GM18861 (cell line): ENCODE data around the gene KIDINS220.

ENCODE experiments used
- ATAC-seq: cut with Tn5 transposase; IDR thresholded peaks from one replicate; pipeline ENCODE4 v1.9.1; 2021; ENCODE audit not compliant: unreplicated experiment

The KIDINS220 gene

GRCh38 chr2:8805278-8806210 lies 31.9 kb downstream of the KIDINS220 start:
- no peak for ATAC-seq

- ATAC-seq: peak; percentile 98
These were observed 33.6 kb downstream of the KIDINS220 start for GRCh38 chr2:8803658-8804379.

- no peak for ATAC-seq
These were observed 34.7 kb downstream of the KIDINS220 start for GRCh38 chr2:8802741-8803140.

GRCh38 chr2:8800821-8801220 lies 36.6 kb downstream of the KIDINS220 start:
- ATAC-seq: no peak

- ATAC-seq: no peak
These were observed 37.2 kb downstream of the KIDINS220 start for GRCh38 chr2:8800218-8800617.

GRCh38 chr2:8799004-8799403 lies 38.4 kb downstream of the KIDINS220 start:
- ATAC-seq: no peak

- no peak for ATAC-seq
These were observed 39.0 kb downstream of the KIDINS220 start for GRCh38 chr2:8798393-8798792.

- ATAC-seq: no peak
These were observed 39.7 kb downstream of the KIDINS220 start for GRCh38 chr2:8797682-8798081.

- ATAC-seq: no peak
These were observed 40.4 kb downstream of the KIDINS220 start for GRCh38 chr2:8796878-8797550.

- ATAC-seq: no peak
These were observed 41.0 kb downstream of the KIDINS220 start for GRCh38 chr2:8796315-8796848.

- no peak for ATAC-seq
These were observed 42.2 kb downstream of the KIDINS220 start for GRCh38 chr2:8794923-8795825.

GRCh38 chr2:8790739-8791162 lies 46.7 kb downstream of the KIDINS220 start:
- peak; percentile 44 for ATAC-seq

GRCh38 chr2:8786463-8786862 lies 51.0 kb downstream of the KIDINS220 start:
- no peak for ATAC-seq

GRCh38 chr2:8779795-8780671 lies 57.4 kb downstream of the KIDINS220 start:
- no peak for ATAC-seq

- ATAC-seq: no peak
These were observed 63.0 kb downstream of the KIDINS220 start for GRCh38 chr2:8774371-8774770.

- no peak for ATAC-seq
These were observed 70.1 kb downstream of the KIDINS220 start for GRCh38 chr2:8767324-8767723.

GRCh38 chr2:8761529-8762164 lies 75.8 kb downstream of the KIDINS220 start:
- no peak for ATAC-seq

- no peak for ATAC-seq
These were observed 80.7 kb downstream of the KIDINS220 start for GRCh38 chr2:8756716-8757115.

GRCh38 chr2:8756230-8756629 lies 81.2 kb downstream of the KIDINS220 start:
- ATAC-seq: no peak
